HFFc6 (cell line): ENCODE data around the gene PPDPF. TPM values are rescaled to one million over a fixed set of nuclear protein-coding genes. Genes with fewer than 3 reads are reported as not detected.

Source experiments
- DNase-seq: peaks from one replicate; pipeline ENCODE4 v3.0.0-alpha.2; 2018
- H3K27ac Mint-ChIP-seq: 2 replicates; pipeline ENCODE4 v1.8.0; 2020; ENCODE audit warnings: mild to moderate bottlenecking, mixed read lengths
- H3K27me3 Mint-ChIP-seq: 2 replicates; pipeline ENCODE4 v1.8.0; 2021; ENCODE audit warnings: mild to moderate bottlenecking, moderate library complexity, mixed read lengths; ENCODE audit not compliant: insufficient read depth
- H3K36me3 Mint-ChIP-seq: 2 replicates; pipeline ENCODE4 v1.8.0; 2021; ENCODE audit warnings: low read depth, mixed read lengths
- H3K4me1 Mint-ChIP-seq: 2 replicates; pipeline ENCODE4 v1.8.0; 2020; ENCODE audit warnings: low read depth, mixed read lengths
- H3K4me3 Mint-ChIP-seq: 2 replicates; pipeline ENCODE4 v1.8.0; 2020; ENCODE audit warnings: mild to moderate bottlenecking, moderate library complexity, mixed read lengths
- H3K9me3 Mint-ChIP-seq: 2 replicates; pipeline ENCODE4 v1.8.0; 2020; ENCODE audit warnings: mild to moderate bottlenecking, mixed read lengths
- total RNA-seq, 6 experiments: library from RNA; stranded (reverse); fragmentation: NEBNext Ultra II Directional; extraction: Animal tissue kit (Norgen Biotek cat#: 25700); gene quantifications; 2 replicates in 1 of 6; 3 replicates in 5 of 6; pipeline ENCODE4 v1.2.3, GENCODE V29; 2021
- TF ChIP-seq, protein P1 (sequence below): fragments of 200-600 bp; sonication (generic); IDR thresholded peaks from 2 replicates; pipeline ENCODE4 v1.5.0; 2021; ENCODE audit warnings: antibody characterized with exemption, mild to moderate bottlenecking

Gene PPDPF
- total RNA-seq, 6 experiments from 2014 or later, result 388 to 518 (median 443) TPM

DNA sequence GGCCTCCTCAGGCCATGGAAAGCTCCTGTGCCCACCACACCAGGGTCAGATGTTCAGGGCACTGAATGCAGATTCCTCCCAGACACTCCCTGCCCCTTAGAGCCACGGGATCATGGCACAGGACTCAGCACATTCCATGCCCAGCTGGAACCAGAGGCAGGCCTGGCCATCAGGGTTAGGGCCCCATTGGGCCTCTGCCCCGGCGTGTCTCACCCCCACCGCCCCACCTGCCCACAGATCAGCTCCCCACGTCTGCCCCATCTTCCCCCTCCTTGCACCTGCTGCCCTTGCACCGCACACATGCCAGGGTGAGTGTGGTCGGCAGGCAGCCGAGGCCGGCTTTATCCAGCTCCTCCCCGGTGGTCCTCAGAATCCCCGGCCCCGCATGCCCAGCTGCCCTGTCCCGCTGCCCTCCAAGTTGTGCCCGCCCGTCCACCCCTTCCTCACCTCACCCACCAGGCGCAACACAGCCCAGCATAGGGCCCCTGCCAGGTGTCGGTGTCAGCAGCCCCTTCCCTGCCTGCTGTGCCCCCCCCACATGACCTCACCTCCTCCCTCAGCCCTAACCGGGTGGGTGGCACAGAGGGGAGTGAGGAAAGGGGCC is 29.2 kb downstream of the PPDPF start:
- Mint-ChIP-seq H3K4me1 (peaks cover 5% of the 10 kb centered on the region), H3K27ac (no peak overlapping the region), H3K9me3 (no peaks in the 10 kb centered on the region), H3K27me3 (peaks cover 20% of the 10 kb centered on the region), H3K36me3 (no peaks in the 10 kb centered on the region), H3K4me3 (no peak overlapping the region)
- no peak for DNase-seq
- TF ChIP-seq, protein P1, sequence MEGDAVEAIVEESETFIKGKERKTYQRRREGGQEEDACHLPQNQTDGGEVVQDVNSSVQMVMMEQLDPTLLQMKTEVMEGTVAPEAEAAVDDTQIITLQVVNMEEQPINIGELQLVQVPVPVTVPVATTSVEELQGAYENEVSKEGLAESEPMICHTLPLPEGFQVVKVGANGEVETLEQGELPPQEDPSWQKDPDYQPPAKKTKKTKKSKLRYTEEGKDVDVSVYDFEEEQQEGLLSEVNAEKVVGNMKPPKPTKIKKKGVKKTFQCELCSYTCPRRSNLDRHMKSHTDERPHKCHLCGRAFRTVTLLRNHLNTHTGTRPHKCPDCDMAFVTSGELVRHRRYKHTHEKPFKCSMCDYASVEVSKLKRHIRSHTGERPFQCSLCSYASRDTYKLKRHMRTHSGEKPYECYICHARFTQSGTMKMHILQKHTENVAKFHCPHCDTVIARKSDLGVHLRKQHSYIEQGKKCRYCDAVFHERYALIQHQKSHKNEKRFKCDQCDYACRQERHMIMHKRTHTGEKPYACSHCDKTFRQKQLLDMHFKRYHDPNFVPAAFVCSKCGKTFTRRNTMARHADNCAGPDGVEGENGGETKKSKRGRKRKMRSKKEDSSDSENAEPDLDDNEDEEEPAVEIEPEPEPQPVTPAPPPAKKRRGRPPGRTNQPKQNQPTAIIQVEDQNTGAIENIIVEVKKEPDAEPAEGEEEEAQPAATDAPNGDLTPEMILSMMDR, result no peak

DNA sequence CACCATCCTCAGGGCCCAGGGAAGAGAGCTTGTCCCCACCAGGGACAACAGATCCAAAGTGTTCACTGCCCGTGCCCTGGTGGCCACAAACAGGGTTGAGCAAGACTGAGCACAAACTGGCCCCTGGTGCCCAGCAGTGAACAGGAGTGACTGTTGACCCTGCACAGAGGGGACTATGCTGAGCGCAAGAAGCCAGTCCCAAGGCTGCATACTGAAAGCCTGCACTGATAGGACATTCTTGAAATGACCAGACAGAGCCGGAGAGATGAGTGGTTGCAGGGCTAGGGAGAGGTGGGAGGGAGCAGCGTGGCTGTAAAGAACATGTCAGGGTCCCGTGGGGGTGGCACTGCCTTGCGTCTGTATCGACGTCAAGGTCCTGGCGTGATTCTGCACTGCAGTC is 30.5 kb downstream of the PPDPF start:
- Mint-ChIP-seq H3K4me1 (no peaks in the 10 kb centered on the region), H3K27me3 (peaks cover 16% of the 10 kb centered on the region), H3K4me3 (no peak overlapping the region)

DNA sequence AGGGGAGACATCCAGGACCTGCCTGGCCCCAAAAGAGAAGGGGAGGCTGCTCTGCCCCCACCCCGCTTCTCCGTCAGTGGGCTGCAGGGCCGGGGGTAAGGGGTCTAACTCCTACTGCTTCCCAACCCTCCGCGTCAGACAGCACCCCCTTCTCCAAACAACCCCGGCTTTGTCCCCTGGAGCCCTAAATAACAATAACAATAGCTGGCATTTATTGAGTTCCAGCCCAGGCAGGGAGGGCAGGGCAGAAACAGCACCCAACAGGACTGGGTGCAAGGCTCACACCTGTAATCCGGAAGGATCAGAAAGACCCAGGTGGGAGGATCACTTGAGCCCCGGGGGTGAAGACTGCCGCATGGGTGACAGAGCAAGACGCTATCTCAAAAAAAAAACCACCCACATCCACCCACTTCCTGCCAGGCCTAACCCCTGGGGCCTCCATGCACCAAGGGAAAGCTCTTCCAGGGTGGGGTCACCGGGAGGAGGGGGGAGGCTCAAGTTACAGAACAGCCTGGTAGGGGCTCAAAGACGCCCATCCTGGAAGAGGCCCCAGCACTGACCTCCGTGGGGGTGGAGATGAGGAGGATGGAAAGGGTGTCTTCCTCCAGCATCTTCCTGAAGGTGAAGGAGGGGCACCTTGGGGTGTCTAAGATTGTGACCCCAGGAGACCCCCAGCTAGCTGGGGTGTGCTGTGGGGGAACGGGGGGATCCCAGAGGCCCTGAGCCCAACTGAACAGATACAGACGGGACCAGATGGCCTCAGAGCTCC is 32.1 kb downstream of the PPDPF start:
- H3K27me3 Mint-ChIP-seq, result peaks cover 10% of the 10 kb centered on the region
- H3K9me3 Mint-ChIP-seq, result no peaks in the 10 kb centered on the region
- DNase-seq, result no peak
- no peak overlapping the region for H3K27ac Mint-ChIP-seq
- H3K4me3 Mint-ChIP-seq, result no peak overlapping the region
- no peaks in the 10 kb centered on the region for H3K4me1 Mint-ChIP-seq
- no peaks in the 10 kb centered on the region for H3K36me3 Mint-ChIP-seq
- TF ChIP-seq, protein P1, result no peak

More for the DNA sequence above, 30.5 kb downstream of the PPDPF start:
- Mint-ChIP-seq H3K36me3 (no peaks in the 10 kb centered on the region), H3K9me3 (no peaks in the 10 kb centered on the region), H3K27ac (no peak overlapping the region)
- no peak for DNase-seq
- TF ChIP-seq, protein P1, result no peak

DNA sequence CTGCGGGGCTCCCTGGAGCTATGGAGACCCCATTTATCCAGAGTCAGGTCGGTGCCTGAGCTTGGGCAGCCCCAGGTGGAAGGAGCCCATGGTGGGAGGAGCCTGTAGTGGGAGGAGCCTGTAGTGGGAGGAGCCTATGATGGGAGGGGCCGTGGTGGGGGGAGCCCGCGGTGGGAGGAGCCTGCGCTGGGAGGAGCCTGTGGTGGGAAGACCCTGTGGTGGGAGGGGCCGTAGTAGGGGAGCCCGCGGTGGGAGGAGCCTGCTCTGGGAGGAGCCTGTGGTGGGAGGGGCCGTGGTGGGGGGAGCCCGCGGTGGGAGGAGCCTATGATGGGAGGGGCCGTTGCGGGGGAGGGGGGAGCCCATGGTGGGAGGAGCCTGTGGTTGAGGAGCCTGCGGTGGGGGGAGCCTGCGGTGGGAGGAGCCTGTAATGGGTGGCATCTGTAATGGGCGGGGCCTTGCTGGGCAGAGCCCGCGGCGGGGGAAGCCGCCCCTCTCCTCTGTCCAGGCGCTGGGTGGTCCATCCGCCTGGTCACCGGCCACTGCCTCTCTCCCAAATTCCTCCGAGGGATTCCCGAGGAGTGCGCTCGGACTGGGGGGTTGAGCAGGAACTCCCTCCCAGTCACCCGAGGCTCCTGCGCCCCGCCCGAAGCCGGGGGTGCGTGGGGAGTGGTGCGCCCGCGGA is 32.8 kb downstream of the PPDPF start:
- peaks cover 8% of the 10 kb centered on the region for H3K27me3 Mint-ChIP-seq
- no peak overlapping the region for H3K27ac Mint-ChIP-seq
- H3K4me1 Mint-ChIP-seq, result no peaks in the 10 kb centered on the region
- DNase-seq, result peak; percentile 31
- H3K9me3 Mint-ChIP-seq, result no peaks in the 10 kb centered on the region
- no peaks in the 10 kb centered on the region for H3K36me3 Mint-ChIP-seq
- TF ChIP-seq, protein P1, result no peak
- no peak overlapping the region for H3K4me3 Mint-ChIP-seq

GRCh38 chr20:63553933-63554290 is 33.3 kb downstream of the PPDPF start, which contains the start of gene FNDC11:
Gene FNDC11 (plus strand): TSS chr20:63554159. CDS start chr20:63555664, 1,505 bp downstream.
- H3K4me1 Mint-ChIP-seq, result no peaks in the 10 kb centered on the region
- DNase-seq, result no peak
- H3K27ac Mint-ChIP-seq, result no peak within 1 kb of the TSS
- H3K36me3 Mint-ChIP-seq, result no peaks in the 10 kb centered on the region
- H3K9me3 Mint-ChIP-seq, result no peaks in the 10 kb centered on the region
- H3K27me3 Mint-ChIP-seq, result peaks cover 8% of the 10 kb centered on the region
- TF ChIP-seq, protein P1, result no peak
- H3K4me3 Mint-ChIP-seq, result no peak within 1 kb of the TSS
